GM12878 (cell line): ENCODE results near the gene RCAN1.

Experiments
- CHD2 ChIP-seq: IDR thresholded peaks from 2 replicates; pipeline ENCODE4 v1.6.1; 2011; ENCODE audit warnings: low read depth, low read length, improper control_type of control experiment, borderline replicate concordance
- CUX1 ChIP-seq: IDR thresholded peaks from 2 replicates; pipeline ENCODE4 v1.6.1; 2012; ENCODE audit warnings: improper control_type of control experiment, low read depth, low read length; ENCODE audit not compliant: insufficient replicate concordance
- MYC ChIP-seq: IDR thresholded peaks from 2 replicates; pipeline ENCODE4 v1.6.1; 2011; ENCODE audit warnings: mild to moderate bottlenecking, low read length, moderate library complexity, inconsistent platforms; ENCODE audit not compliant: insufficient read depth, insufficient replicate concordance, insufficient read length, severe bottlenecking
- ZZZ3 ChIP-seq: IDR thresholded peaks from 2 replicates; pipeline ENCODE4 v1.6.1; 2011; ENCODE audit warnings: low read depth; ENCODE audit not compliant: control insufficient read depth, insufficient read length
- TF ChIP-seq, protein P1 (sequence below), 3 experiments: IDR thresholded peaks in 2 of 3; conservative IDR thresholded peaks in 1 of 3; 2 replicates each; pipeline ENCODE4 v1.5.1; 2011; ENCODE audit warnings: low read depth in 3 of 3, low read length in 3 of 3, mild to moderate bottlenecking in 3 of 3, control low read depth in 2 of 3, moderate library complexity in 2 of 3, inconsistent platforms in 1 of 3, mixed read lengths in 1 of 3; ENCODE audit not compliant: control insufficient read depth in 2 of 3, insufficient read depth in 1 of 3; ENCODE audit errors: extremely low read depth in 1 of 3

- no peak for TF ChIP-seq ZZZ3
- TF ChIP-seq, protein P1, sequence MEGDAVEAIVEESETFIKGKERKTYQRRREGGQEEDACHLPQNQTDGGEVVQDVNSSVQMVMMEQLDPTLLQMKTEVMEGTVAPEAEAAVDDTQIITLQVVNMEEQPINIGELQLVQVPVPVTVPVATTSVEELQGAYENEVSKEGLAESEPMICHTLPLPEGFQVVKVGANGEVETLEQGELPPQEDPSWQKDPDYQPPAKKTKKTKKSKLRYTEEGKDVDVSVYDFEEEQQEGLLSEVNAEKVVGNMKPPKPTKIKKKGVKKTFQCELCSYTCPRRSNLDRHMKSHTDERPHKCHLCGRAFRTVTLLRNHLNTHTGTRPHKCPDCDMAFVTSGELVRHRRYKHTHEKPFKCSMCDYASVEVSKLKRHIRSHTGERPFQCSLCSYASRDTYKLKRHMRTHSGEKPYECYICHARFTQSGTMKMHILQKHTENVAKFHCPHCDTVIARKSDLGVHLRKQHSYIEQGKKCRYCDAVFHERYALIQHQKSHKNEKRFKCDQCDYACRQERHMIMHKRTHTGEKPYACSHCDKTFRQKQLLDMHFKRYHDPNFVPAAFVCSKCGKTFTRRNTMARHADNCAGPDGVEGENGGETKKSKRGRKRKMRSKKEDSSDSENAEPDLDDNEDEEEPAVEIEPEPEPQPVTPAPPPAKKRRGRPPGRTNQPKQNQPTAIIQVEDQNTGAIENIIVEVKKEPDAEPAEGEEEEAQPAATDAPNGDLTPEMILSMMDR (IDR thresholded peaks at IDR 0.05 in 2 of 3, conservative IDR thresholded peaks at IDR 0.05 in 1 of 3; ENCODE audit: control insufficient read depth in 2 of 3, extremely low read depth in 1 of 3, insufficient read depth in 1 of 3, low read depth in 3 of 3, low read length in 3 of 3) = no peak
- TF ChIP-seq MYC = no peak
- no peak for TF ChIP-seq CUX1
- TF ChIP-seq CHD2 = no peak
These were observed 91.8 kb downstream of the RCAN1 start for GRCh38 chr21:34523019-34523555.
